PFSK-1 (cell line): Measurements from ENCODE around the gene SRP9.

Source experiments
- REST ChIP-seq, 2 experiments: IDR thresholded peaks; 2 replicates each; pipeline versions ENCODE4 v1.6.1 to v1.8.0; 2011 to 2012; ENCODE audit warnings: low read depth in 2 of 2, low read length in 2 of 2, control low read depth in 1 of 2, inconsistent platforms in 1 of 2, mild to moderate bottlenecking in 1 of 2, moderate library complexity in 1 of 2; ENCODE audit not compliant: insufficient read depth in 1 of 2
- TAF1 ChIP-seq: IDR thresholded peaks from 2 replicates; pipeline ENCODE4 v1.6.1; 2012; ENCODE audit warnings: low read length, control low read depth, borderline replicate concordance; ENCODE audit not compliant: insufficient read depth

- TF ChIP-seq TAF1 (no peak), REST (IDR thresholded peaks at IDR 0.05; ENCODE audit: insufficient read depth in 1 of 2, low read depth in 2 of 2, low read length in 2 of 2) (no peak)
Measured at GRCh38 chr1:225757927-225758656, 19.5 kb upstream of the SRP9 start.
